GM12878 (cell line): Measurements from ENCODE around the gene CALY.

Source experiments
- CTCF ChIP-seq, 3 experiments: IDR thresholded peaks in 2 of 3; conservative IDR thresholded peaks in 1 of 3; 2 replicates each; pipeline ENCODE4 v1.5.1; 2011; ENCODE audit warnings: low read depth in 3 of 3, low read length in 3 of 3, mild to moderate bottlenecking in 3 of 3, control low read depth in 2 of 3, moderate library complexity in 2 of 3, inconsistent platforms in 1 of 3, mixed read lengths in 1 of 3; ENCODE audit not compliant: control insufficient read depth in 2 of 3, insufficient read depth in 1 of 3; ENCODE audit errors: extremely low read depth in 1 of 3
- MAX ChIP-seq: IDR thresholded peaks from 2 replicates; pipeline ENCODE4 v1.6.1; 2012; ENCODE audit warnings: low read depth, low read length, improper control_type of control experiment

- no peak for TF ChIP-seq CTCF (IDR thresholded peaks at IDR 0.05 in 2 of 3, conservative IDR thresholded peaks at IDR 0.05 in 1 of 3; ENCODE audit: control insufficient read depth in 2 of 3, extremely low read depth in 1 of 3, insufficient read depth in 1 of 3, low read depth in 3 of 3, low read length in 3 of 3)
- TF ChIP-seq MAX = no peak
Measured at GRCh38 chr10:133278577-133279265, 58.0 kb downstream of the CALY start.
